SK-N-MC (cell line): Measurements from ENCODE around the gene NTRK2.

Experiments
- EZH2 ChIP-seq: fragments of 200-600 bp; sonication (generic); IDR thresholded peaks from one replicate; pipeline ENCODE4 v1.6.1; 2017; ENCODE audit warnings: antibody characterized with exemption
- POLR2AphosphoS5 ChIP-seq: IDR thresholded peaks from 2 replicates; pipeline ENCODE4 v1.6.1; 2012; ENCODE audit warnings: mild to moderate bottlenecking, low read depth, low read length, borderline replicate concordance

- TF ChIP-seq EZH2 (no peak), POLR2AphosphoS5 (no peak)
Measured at GRCh38 chr9:84697042-84697441, 27.5 kb downstream of the NTRK2 start.
